Thyroid gland (tissue), 4 donors: ENCODE data around the gene GALNT9. TPM values are rescaled to one million over a fixed set of nuclear protein-coding genes. Genes with fewer than 3 reads are reported as not detected.

Experiments
- DNase-seq, 2 donors: peaks; one replicate each; pipeline ENCODE4 v3.0.0-alpha.2; 2019
- H3K27ac ChIP-seq, 3 donors: fragments of 200-600 bp; sonication (generic); 1 replicate in 2 of 3; 2 replicates in 1 of 3; pipeline ENCODE4 v1.5.1; 2016 to 2019; ENCODE audit warnings: mild to moderate bottlenecking in 1 of 3, moderate library complexity in 1 of 3
- H3K27me3 ChIP-seq: fragments of 200-600 bp; sonication (generic); one replicate; pipeline ENCODE4 v1.5.1; 2019
- H3K36me3 ChIP-seq, 2 donors: fragments of 200-600 bp; sonication (generic); one replicate each; pipeline ENCODE4 v1.5.1; 2016 to 2019
- H3K4me1 ChIP-seq, 2 donors: fragments of 200-600 bp; sonication (generic); one replicate each; pipeline ENCODE4 v1.5.1; 2017 to 2019
- H3K4me3 ChIP-seq, 3 donors: fragments of 200-600 bp; sonication (generic); replicated peaks in 1 of 3; 1 replicate in 2 of 3; 2 replicates in 1 of 3; pipeline ENCODE4 v1.5.1; 2016; ENCODE audit warnings: mild to moderate bottlenecking in 1 of 3
- H3K9me3 ChIP-seq: fragments of 200-600 bp; sonication (generic); one replicate; pipeline ENCODE4 v1.5.1; 2017
- POLR2A ChIP-seq, 2 donors: fragments of 450-650 bp; IDR thresholded peaks; one replicate each; pipeline ENCODE4 v1.6.1; 2017; ENCODE audit warnings: antibody characterized with exemption in 2 of 2, mild to moderate bottlenecking in 2 of 2, moderate library complexity in 1 of 2
- WGBS, 2 donors: methylation state at CpG; one replicate each; pipeline ENCODE4 v1.1.5; 2017; 5-methylcytosine and 5-hydroxymethylcytosine counted together
- intact Hi-C: fragments of 100-400 bp; cut with DNase I; formaldehyde crosslinking; loops from one replicate; pipeline ENCODE4 v1.15.1; 2023
- total RNA-seq, 4 donors: library from RNA; depleted of rRNA; stranded (reverse); fragments of >200 nt; gene quantifications; one replicate each; pipeline ENCODE4 v1.2.3, GENCODE V29; 2016
- TF ChIP-seq, protein P1 (sequence below), 6 experiments: fragments of 200-600 bp in 3 of 6; fragments of 450-650 bp in 3 of 6; sonication (generic) in 3 of 6; IDR thresholded peaks; one replicate each; pipeline ENCODE4 v1.5.1; 2016 to 2019; ENCODE audit warnings: antibody characterized with exemption in 6 of 6, mild to moderate bottlenecking in 2 of 6, inconsistent platforms in 1 of 6, moderate library complexity in 1 of 6

Gene GALNT9
- total RNA-seq, 4 donors from 2014 or later, result 2.2 to 29.2 (median 15.9) TPM

DNA sequence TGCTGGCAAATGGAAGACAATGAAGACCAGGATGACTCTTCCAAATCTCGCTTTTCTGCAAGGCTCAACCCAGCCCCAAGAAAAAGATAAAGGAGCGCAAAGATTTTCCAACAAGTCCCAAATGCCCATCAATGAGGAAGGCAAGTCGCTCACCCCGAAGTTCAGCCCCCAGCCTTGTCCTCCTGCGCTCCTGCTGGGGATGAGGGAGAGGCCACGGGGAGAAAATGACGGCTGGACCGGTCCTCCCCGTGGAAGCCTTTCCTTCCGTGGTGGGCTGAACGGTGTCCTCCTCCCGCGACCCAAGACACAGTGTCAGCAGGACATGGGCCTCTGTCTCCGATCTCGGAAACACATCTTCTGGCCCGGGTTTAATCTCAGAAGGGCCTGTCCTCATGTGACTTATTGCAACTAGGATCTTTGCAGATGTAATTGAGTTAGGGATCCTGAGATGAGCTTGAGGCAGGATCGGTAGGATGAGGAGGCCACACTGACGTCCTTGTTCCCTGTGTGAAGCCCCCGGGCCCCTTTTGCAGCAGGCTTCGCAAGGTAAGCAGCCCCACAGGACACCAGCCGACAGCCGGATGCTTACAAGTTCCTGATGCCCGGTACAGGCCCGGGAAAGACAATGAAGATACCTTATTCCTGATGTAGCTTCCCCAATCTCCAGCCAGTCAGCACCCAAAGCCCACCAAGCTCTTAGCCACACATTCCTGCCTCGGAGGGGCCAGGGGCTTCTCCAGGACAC is 64.2 kb downstream of the GALNT9 start:
- intact Hi-C loops, result no loop called here
- H3K27me3 ChIP-seq, result no peaks in the 10 kb centered on the region
- TF ChIP-seq, protein P1, sequence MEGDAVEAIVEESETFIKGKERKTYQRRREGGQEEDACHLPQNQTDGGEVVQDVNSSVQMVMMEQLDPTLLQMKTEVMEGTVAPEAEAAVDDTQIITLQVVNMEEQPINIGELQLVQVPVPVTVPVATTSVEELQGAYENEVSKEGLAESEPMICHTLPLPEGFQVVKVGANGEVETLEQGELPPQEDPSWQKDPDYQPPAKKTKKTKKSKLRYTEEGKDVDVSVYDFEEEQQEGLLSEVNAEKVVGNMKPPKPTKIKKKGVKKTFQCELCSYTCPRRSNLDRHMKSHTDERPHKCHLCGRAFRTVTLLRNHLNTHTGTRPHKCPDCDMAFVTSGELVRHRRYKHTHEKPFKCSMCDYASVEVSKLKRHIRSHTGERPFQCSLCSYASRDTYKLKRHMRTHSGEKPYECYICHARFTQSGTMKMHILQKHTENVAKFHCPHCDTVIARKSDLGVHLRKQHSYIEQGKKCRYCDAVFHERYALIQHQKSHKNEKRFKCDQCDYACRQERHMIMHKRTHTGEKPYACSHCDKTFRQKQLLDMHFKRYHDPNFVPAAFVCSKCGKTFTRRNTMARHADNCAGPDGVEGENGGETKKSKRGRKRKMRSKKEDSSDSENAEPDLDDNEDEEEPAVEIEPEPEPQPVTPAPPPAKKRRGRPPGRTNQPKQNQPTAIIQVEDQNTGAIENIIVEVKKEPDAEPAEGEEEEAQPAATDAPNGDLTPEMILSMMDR (IDR thresholded peaks at IDR 0.05), result no peak
- no peak for TF ChIP-seq POLR2A (IDR thresholded peaks at IDR 0.05)
- H3K4me1 ChIP-seq, result peaks cover 0 to 15% of the 10 kb centered on the region in 2 donors
- no peak for DNase-seq
- no peaks in the 10 kb centered on the region for H3K9me3 ChIP-seq
- WGBS, 2 donors, result 91% methylated on average over 22 to 25 of the region's 25 CpGs
- peaks cover 3 to 13% of the 10 kb centered on the region in 2 donors for H3K36me3 ChIP-seq
- H3K27ac ChIP-seq, result no peak overlapping the region
- no peak overlapping the region for H3K4me3 ChIP-seq

DNA sequence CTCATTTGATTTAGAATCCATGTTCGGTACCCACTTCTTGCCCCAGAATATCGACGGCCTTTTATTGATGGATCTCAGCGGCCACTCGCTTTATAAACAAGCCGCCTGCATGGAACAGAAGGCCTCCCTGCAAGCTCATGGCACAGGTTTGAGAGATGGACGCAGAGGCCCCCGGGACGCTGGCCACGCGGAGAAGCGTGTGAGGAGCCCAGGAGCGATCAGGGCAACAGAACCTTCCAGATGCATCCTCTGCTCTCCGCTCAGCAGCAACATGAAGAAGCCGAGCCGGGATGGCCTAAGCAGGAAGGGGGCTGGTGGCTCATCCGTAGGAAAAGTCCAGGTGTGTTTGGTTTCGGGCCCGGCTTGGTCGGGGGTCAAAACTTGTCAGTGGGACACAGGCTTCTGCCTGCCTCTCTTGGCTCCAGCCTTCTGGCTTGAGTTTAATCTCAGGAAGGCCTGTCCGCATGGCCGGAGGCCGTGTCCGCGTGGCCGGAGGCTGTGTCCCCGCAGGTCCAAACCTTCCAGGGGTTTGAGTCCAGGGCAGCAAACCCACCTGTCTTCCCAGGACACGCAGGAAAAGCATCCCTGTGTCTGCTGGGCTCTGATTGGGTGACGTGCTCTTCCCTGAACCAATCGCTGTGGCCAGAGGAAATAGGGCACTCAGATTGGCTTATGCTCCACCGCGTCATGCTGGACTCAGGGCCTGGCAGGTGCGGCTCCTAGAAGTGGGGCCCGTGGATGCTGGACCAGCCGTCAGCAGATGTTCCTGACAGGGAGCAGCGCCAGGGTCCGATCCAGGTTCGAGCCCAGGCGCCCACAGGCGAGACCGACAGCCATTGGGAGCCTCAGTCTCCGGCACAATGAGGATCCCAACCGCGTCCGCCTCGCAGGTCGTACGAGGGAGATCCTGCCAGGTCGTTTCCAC is 65.0 kb downstream of the GALNT9 start:
- TF ChIP-seq POLR2A (IDR thresholded peaks at IDR 0.05), result no peak
- TF ChIP-seq, protein P1 (IDR thresholded peaks at IDR 0.05), result no peak
- Histone ChIP-seq H3K4me1 (peaks cover 0 to 15% of the 10 kb centered on the region in 2 donors), H3K27ac (no peak overlapping the region), H3K36me3 (peaks cover 3 to 13% of the 10 kb centered on the region in 2 donors), H3K4me3 (no peak overlapping the region), H3K27me3 (no peaks in the 10 kb centered on the region), H3K9me3 (no peaks in the 10 kb centered on the region)
- no peak for DNase-seq
- 84 to 88% methylated on average over 30 to 48 of the region's 49 CpGs for WGBS, 2 donors
- intact Hi-C loops, result no loop called here

DNA sequence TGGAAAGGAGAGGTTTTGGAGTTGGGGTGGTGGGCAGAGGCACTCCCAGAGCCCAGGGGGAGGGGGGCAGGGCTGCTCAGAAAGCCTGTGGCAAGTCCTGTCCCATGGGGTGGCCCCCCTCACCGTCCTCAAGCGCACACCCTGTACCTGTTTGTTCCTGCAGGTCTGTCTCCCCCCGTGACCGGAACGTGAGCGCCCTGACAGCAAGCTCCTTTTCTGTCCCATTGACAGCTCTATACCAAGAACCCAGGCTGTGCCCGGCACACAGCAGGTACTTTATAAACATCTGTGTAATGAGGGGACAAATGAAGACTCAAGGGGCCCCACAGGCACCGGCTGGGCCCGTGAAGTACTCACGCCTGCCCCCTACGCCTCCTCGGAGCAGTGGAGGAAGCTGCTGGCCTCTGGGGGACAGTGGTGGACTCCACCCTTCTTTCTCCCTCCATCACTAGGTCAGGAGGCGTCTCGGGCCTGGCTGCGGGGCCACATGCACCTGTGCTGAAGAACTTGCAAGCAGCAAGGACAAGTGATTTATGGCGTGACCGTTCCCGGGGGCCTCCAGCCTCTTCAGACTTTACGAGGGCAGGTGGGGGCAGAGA is 65.8 kb downstream of the GALNT9 start:
- intact Hi-C loops, result no loop called here
- WGBS, 2 donors, result 73 to 75% methylated on average over 15 to 19 of the region's 19 CpGs

DNA sequence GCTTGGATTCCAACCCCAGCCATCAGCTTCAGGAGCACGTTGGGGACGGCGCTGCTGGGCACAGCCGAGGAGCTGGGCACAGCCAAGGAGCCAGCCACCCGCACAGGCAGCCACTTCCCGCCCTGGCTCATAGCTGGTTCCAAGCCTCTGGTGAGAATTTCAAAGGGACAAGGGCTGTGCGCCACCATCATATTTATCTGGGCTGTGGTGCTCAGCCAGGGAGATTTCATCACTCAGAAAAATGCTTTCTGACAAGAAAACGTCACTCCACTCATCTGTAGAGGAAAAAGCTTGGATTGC is 66.4 kb downstream of the GALNT9 start:
- peaks cover 3 to 13% of the 10 kb centered on the region in 2 donors for H3K36me3 ChIP-seq
- intact Hi-C loops, result no loop called here
- H3K27me3 ChIP-seq, result no peaks in the 10 kb centered on the region
- DNase-seq, result no peak
- peaks cover 0 to 2% of the 10 kb centered on the region in 2 donors for H3K4me1 ChIP-seq
- 72 to 87% methylated on average over 2 to 8 of the region's 8 CpGs for WGBS, 2 donors
- TF ChIP-seq POLR2A (IDR thresholded peaks at IDR 0.05), result no peak
- TF ChIP-seq, protein P1 (IDR thresholded peaks at IDR 0.05), result no peak
- H3K9me3 ChIP-seq, result no peaks in the 10 kb centered on the region
- no peak overlapping the region for H3K4me3 ChIP-seq
- no peak overlapping the region for H3K27ac ChIP-seq

More for the DNA sequence above, 65.8 kb downstream of the GALNT9 start:
- Histone ChIP-seq H3K27me3 (no peaks in the 10 kb centered on the region), H3K4me1 (peaks cover 0 to 7% of the 10 kb centered on the region in 2 donors), H3K4me3 (no peak overlapping the region), H3K9me3 (no peaks in the 10 kb centered on the region), H3K36me3 (peaks cover 3 to 13% of the 10 kb centered on the region in 2 donors), H3K27ac (no peak overlapping the region)
- DNase-seq, result no peak
- TF ChIP-seq POLR2A (IDR thresholded peaks at IDR 0.05), result no peak
- TF ChIP-seq, protein P1 (IDR thresholded peaks at IDR 0.05), result no peak
